Measurements from ENCODE around the gene MLST8.
"Not testable (repeated sequence)": the region's sequence is repeated elsewhere in the genome, so short reads cannot be mapped to it uniquely, and the experiment has no call there.

Gene MLST8

GRCh38 chr16:2244301-2244700 is 39.0 kb downstream of the MLST8 start:
- Mint-ChIP-seq H3K36me3 (ENCODE audit: low read depth) (peaks cover 5% of the 10 kb centered on the region), H3K9me3 (no peaks in the 10 kb centered on the region), H3K27me3 (ENCODE audit: low read depth) (no peaks in the 10 kb centered on the region), H3K4me3 (no peak overlapping the region), H3K27ac (no peak overlapping the region), H3K4me1 (ENCODE audit: low read depth) (no peaks in the 10 kb centered on the region)

GRCh38 chr16:2244926-2245795 is 39.9 kb downstream of the MLST8 start:
- Mint-ChIP-seq H3K4me1 (ENCODE audit: low read depth) (no peaks in the 10 kb centered on the region), H3K4me3 (no peak overlapping the region), H3K27me3 (ENCODE audit: low read depth) (no peaks in the 10 kb centered on the region), H3K36me3 (ENCODE audit: low read depth) (peaks cover 3% of the 10 kb centered on the region), H3K27ac (no peak overlapping the region), H3K9me3 (no peaks in the 10 kb centered on the region)

GRCh38 chr16:2246301-2246885 is 41.1 kb downstream of the MLST8 start:
- Mint-ChIP-seq H3K9me3 (no peaks in the 10 kb centered on the region), H3K4me1 (ENCODE audit: low read depth) (peaks cover 2% of the 10 kb centered on the region), H3K27me3 (ENCODE audit: low read depth) (no peaks in the 10 kb centered on the region), H3K27ac (no peak overlapping the region), H3K4me3 (no peak overlapping the region), H3K36me3 (ENCODE audit: low read depth) (peaks cover 3% of the 10 kb centered on the region)

GRCh38 chr16:2250652-2251295 is 45.5 kb downstream of the MLST8 start:
- Mint-ChIP-seq H3K36me3 (ENCODE audit: low read depth) (peaks cover 17% of the 10 kb centered on the region), H3K4me1 (ENCODE audit: low read depth) (peaks cover 2% of the 10 kb centered on the region), H3K9me3 (no peaks in the 10 kb centered on the region), H3K27me3 (ENCODE audit: low read depth) (no peaks in the 10 kb centered on the region), H3K4me3 (peak overlapping the region; percentile 94), H3K27ac (peak overlapping the region; percentile 91)

- Mint-ChIP-seq H3K27me3 (ENCODE audit: low read depth) (no peaks in the 10 kb centered on the region), H3K4me1 (ENCODE audit: low read depth) (peaks cover 2% of the 10 kb centered on the region), H3K27ac (peak within 1 kb of the TSS; percentile 91), H3K36me3 (ENCODE audit: low read depth) (peaks cover 24% of the 10 kb centered on the region), H3K4me3 (peak within 1 kb of the TSS; percentile 94), H3K9me3 (no peaks in the 10 kb centered on the region)
Measured at GRCh38 chr16:2251296-2252111, 46.2 kb downstream of the MLST8 start, which contains the start of gene ECI1. Gene ECI1 (minus strand): TSS chr16:2251587. CDS start chr16:2251566, 21 bp downstream.

- Mint-ChIP-seq H3K4me3 (no peak overlapping the region), H3K27ac (peak overlapping the region; percentile 49), H3K36me3 (ENCODE audit: low read depth) (peaks cover 34% of the 10 kb centered on the region), H3K4me1 (ENCODE audit: low read depth) (peaks cover 2% of the 10 kb centered on the region), H3K27me3 (ENCODE audit: low read depth) (no peaks in the 10 kb centered on the region), H3K9me3 (no peaks in the 10 kb centered on the region)
Measured at GRCh38 chr16:2252806-2253148, 47.5 kb downstream of the MLST8 start.

GRCh38 chr16:2253293-2253692 is 48.0 kb downstream of the MLST8 start:
- Mint-ChIP-seq H3K4me3 (no peak overlapping the region), H3K27ac (peak overlapping the region; percentile 49), H3K36me3 (ENCODE audit: low read depth) (peaks cover 34% of the 10 kb centered on the region), H3K9me3 (no peaks in the 10 kb centered on the region), H3K4me1 (ENCODE audit: low read depth) (peaks cover 2% of the 10 kb centered on the region), H3K27me3 (ENCODE audit: low read depth) (no peaks in the 10 kb centered on the region)

GRCh38 chr16:2256531-2257140 is 51.4 kb downstream of the MLST8 start:
- Mint-ChIP-seq H3K27ac (no peak overlapping the region), H3K4me3 (no peak overlapping the region)

GRCh38 chr16:2257726-2258125 is 52.5 kb downstream of the MLST8 start:
- H3K27ac Mint-ChIP-seq, result no peak overlapping the region
- no peak overlapping the region for H3K4me3 Mint-ChIP-seq
- peaks cover 55% of the 10 kb centered on the region for H3K36me3 Mint-ChIP-seq (ENCODE audit: low read depth)

More at GRCh38 chr16:2256531-2257140, 51.4 kb downstream of the MLST8 start:
- Mint-ChIP-seq H3K9me3 (no peaks in the 10 kb centered on the region), H3K4me1 (ENCODE audit: low read depth) (no peaks in the 10 kb centered on the region), H3K36me3 (ENCODE audit: low read depth) (peaks cover 47% of the 10 kb centered on the region), H3K27me3 (ENCODE audit: low read depth) (no peaks in the 10 kb centered on the region)

GRCh38 chr16:2258530-2258929 is 53.3 kb downstream of the MLST8 start:
- H3K4me3 Mint-ChIP-seq; H3K27ac Mint-ChIP-seq; H3K27me3 Mint-ChIP-seq (ENCODE audit: low read depth); H3K9me3 Mint-ChIP-seq; H3K4me1 Mint-ChIP-seq (ENCODE audit: low read depth): not testable (repeated sequence)
- peaks cover 53% of the 10 kb centered on the region for H3K36me3 Mint-ChIP-seq (ENCODE audit: low read depth)

More at GRCh38 chr16:2257726-2258125, 52.5 kb downstream of the MLST8 start:
- no peaks in the 10 kb centered on the region for H3K4me1 Mint-ChIP-seq (ENCODE audit: low read depth)
- no peaks in the 10 kb centered on the region for H3K9me3 Mint-ChIP-seq
- no peaks in the 10 kb centered on the region for H3K27me3 Mint-ChIP-seq (ENCODE audit: low read depth)

Data from T-helper 1 cell treated with Interleukin-12 subunit alpha and Interleukin-12 subunit beta and Interleukin-4 antibody, amounts not matched to agents 30 μg/mL and 1 μg/mL, for 36 hours (primary cell).